A172 (cell line): ENCODE results near the gene GPR176. TPM values are rescaled to one million over a fixed set of nuclear protein-coding genes. Genes with fewer than 3 reads are reported as not detected.
A peak's percentile ranks its signal among the peaks of the same experiment; 100 is the strongest.

Experiments
- DNase-seq: peaks from one replicate; pipeline ENCODE4 v3.0.0-alpha.2; 2015; ENCODE audit warnings: low spot score
- total RNA-seq: library from RNA; depleted of rRNA; stranded (reverse); fragments of >200 nt; shearing (Covaris generic); gene quantifications from 2 replicates; pipeline ENCODE4 v1.2.3, GENCODE V29; 2014; rRNA removed

The GPR176 gene
- total RNA-seq, 1 experiment from 2014 or later, result 65.6 TPM

DNA sequence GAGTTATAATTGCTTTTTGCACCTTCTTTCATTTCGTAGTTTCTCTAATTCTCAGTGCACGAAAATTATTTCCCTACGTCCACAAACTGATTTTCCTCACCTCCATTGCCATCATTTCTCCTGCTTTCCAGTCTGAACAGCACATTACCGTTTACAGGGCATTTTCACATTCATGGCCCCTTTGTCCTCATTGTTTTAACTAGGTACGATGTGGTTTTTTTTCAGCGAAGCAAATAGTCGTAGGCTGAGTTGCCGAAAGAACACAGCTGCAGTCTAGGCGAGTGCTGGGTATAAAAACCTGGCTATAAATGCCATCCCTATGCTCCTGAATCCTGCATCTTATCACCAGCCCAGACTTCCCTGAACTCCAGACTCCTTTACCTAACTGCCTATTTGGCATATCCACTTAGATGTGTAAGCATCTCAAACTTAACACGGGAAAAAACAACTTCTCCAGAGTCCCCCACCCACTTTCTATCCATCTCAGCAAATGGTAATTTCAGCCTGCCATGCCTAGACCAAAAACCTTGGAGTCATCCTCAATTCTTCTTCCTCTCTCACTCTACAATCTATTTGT lies 136.7 kb downstream of the GPR176 start:
- no peak for DNase-seq

DNA sequence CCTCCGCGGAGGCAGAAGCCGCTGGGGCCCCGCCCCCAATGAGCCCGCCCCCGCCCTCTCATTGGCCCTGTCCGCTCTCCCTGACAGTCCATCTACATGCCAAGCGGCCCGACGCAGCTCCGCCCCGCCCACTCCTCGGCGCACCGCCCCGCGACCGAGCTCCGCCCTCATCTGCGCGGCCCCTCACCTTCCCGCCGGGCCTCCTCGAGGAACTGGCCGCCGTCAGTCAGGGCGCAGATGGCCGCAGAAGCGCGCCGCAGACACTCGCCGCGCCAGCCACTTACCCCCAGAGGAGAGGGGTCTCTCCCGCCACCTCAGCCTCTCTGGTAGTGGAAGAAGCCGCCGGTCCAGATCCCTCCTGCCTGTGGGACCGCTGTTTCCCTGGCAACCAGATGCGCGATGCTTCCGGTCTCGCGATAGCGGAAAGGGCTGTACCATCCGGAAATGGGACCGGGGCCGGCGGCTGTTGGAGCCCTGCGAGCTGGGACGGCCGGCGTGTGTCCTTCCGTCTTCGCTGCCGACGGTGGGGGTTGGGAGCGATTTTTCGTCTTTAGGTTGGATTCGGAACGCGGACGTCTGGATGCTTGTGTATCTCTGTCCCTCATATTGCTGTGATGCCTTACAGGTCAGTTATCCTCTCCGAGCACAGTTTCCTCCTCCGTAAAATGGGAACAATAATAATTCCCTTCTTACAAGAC lies 137.5 kb downstream of the GPR176 start, which contains the start of gene FSIP1:
Gene FSIP1, minus strand, starts transcription at position 401 of the 698 bp plus-strand sequence. CDS start 6,317 bp downstream, outside the sequence.
- DNase-seq, result peak; percentile 92

DNA sequence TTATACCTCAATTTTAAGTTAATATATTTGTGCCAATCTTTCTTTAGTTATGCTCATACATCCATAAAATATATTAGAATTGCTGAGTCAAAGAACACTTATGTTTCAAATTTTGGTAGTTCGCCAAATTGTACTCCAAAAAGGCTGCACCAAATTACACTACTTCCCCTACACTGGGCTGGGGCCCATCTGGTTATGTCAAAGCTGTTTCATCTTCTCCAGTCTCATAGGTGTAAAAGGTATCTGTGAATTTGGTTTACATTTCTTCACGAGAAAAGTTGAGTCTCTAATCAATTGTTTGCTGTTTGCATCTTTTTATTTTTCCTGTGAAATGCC lies 138.1 kb downstream of the GPR176 start:
- DNase-seq, result no peak

DNA sequence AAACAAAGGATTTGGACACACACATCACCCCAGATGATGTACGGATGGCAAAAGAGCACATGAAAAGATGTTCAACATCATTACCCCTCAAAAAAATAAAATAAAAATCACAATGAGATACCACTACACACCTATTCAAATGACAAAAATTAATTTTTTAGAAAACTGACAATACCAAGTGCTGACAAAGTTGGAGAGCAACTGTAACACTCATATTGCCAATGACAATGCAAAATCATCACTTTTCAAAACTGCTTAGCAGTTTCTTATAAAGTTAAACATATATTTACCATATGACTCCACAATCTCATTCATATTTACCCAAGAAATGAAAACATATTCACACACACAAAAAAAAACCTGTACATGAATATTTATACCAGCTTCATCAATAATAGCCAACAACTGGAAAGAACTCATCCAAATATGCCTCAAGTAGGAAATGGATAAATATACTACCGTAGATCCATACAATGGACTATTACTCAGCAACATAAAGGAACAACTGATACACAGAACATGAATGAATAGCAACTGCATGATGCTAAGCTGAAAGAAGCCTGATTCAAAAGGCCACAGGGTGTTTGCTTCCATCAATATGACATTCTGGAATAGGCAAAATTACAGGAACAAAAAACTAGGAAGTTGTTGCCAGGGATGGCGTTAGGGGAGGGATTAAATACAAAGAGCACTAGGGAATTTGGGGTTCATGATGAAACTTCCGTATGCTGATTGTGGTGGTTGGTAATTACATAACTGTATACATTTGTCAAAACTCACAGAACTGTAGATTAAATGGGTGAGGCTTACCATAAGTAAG lies 138.7 kb downstream of the GPR176 start:
- DNase-seq, result no peak

- DNase-seq, result no peak
Observed at GRCh38 chr15:39778021-39778420, 142.0 kb downstream of the GPR176 start.

DNA sequence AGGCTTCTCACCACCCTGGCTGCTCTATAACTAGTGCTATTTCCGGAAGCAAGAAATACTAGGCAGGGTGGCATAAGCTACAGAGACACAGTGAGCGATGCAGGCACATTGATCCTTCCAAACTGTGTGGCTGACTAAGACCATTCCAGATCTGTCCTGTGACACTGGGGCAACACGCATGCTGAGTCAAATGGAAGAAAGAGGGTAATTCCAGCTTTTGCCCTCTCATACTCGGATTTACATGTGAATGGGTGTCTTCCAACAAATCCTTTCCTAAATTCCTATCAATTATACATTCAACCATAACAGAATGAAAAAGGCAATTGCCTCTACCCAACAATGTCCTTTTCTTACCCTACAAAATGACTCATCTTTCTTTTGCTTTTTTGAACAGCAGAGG lies 142.6 kb downstream of the GPR176 start:
- DNase-seq, result no peak

- no peak for DNase-seq
Observed at GRCh38 chr15:39776068-39776467, 144.0 kb downstream of the GPR176 start.

- DNase-seq, result no peak
Observed at GRCh38 chr15:39774688-39775267, 145.3 kb downstream of the GPR176 start.

- DNase-seq, result peak; percentile 27
Observed at GRCh38 chr15:39770748-39771689, 149.0 kb downstream of the GPR176 start.

DNA sequence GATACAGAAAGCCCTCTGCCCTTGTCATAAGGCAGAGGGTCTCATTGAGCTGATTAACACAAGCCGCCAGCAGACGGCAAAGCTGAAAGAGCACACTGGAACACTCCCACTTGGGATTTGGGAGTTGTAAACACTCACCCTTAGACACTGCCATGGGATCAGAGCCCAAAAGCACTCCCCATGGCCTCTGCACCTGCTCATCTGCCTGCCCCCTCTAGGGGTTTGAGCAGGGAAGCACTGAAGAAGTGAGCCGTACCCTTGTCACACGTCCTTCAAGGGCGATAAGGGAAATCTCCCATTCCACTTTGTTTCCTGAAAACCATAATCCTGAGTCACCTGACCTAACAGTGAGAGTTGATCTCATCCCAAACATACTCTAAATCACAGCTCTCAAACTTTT lies 152.1 kb downstream of the GPR176 start:
- no peak for DNase-seq

GRCh38 chr15:39761006-39761405 lies 159.1 kb downstream of the GPR176 start:
- no peak for DNase-seq

GRCh38 chr15:39756806-39757522 lies 163.1 kb downstream of the GPR176 start:
- peak; percentile 30 for DNase-seq

DNA sequence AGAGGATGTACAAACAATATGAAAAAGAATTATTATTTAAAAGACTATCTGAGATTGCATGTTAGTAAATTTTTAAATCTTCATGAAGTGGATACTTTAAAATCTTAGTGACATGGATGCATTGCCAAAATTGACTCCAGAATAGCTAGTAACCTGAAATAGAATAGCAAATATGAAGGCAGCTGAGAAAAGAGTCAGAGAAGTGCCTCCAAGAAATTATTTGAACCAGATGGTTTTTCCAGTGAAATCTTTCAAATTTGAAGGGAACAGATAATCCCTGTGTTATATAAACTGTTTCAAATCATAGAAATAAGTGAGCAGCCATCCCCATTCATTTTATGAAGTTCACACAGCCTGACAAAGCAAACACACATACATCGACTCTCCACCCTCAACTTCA lies 167.1 kb downstream of the GPR176 start:
- no peak for DNase-seq

- no peak for DNase-seq
Observed at GRCh38 chr15:39752246-39752645, 167.8 kb downstream of the GPR176 start.

Other genes starting within 250 kb of the GPR176 start
- gene FSIP1, start 137.4 kb downstream of the GPR176 start, total RNA-seq, result 0.41 and 0.86 TPM in 2 replicates
- gene EIF2AK4, start 13.8 kb upstream of the GPR176 start, total RNA-seq, result 67.9 and 91.4 TPM in 2 replicates
- gene SRP14, start 118.9 kb upstream of the GPR176 start, total RNA-seq, result 337 and 421 TPM in 2 replicates
- 0.83 and 1.8 TPM in 2 replicates for gene BMF, start 188.6 kb upstream of the GPR176 start, total RNA-seq
- 73.0 and 82.1 TPM in 2 replicates for gene BUB1B, start 240.8 kb upstream of the GPR176 start, total RNA-seq